ENCODE data around the gene OXER1. TPM values are rescaled to one million over a fixed set of nuclear protein-coding genes. Genes with fewer than 3 reads are reported as not detected.

The OXER1 gene
- total RNA-seq, 1 donor from 2014 or later = 1.9 TPM

DNA sequence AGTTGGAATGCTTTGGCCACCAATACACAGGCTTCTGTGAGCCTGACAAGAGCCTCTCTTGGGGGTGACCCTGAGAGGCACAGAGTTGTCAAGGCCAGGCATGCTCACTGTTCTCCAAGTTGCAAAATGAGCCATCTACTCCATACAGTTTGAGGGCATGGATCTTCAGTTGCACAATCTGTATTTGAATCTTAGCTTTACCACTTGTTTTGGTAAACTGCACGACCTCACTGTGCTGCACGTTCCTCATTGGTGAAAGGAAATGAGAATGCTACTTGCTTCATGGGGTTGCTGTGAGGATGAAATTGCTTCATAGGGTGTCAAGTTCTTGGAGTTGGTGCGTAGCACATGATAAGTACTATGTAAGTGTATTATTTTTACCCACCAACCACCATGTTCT is 40.4 kb upstream of the OXER1 start:
- intact Hi-C loops (cut with micrococcal nuclease) = no loop called here
- no peak for ATAC-seq (ENCODE audit: low read depth)

DNA sequence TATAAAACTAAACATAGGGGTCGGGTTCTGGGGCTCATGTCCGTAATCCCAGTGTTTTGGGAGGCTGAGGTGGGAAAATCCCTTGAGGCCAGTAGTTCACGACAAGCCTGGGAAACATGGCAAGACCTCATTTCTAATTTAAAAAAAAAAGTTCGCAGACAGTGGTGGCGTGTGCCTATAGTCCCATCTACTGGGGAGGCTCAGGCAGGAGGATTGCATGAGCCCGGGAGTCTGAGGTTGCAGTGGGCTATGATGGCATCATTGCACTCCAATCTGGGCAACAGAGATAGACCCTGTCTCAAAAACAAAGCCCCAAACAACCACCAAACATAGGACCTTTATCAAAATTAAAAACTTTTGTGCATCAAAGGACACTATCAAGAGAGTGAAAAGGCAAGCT is 38.2 kb upstream of the OXER1 start:
- Mint-ChIP-seq H3K4me3 (no peak overlapping the region), H3K9me3 (no peaks in the 10 kb centered on the region), H3K4me1 (no peaks in the 10 kb centered on the region), H3K27ac (no peak overlapping the region), H3K36me3 (ENCODE audit: low read depth) (no peaks in the 10 kb centered on the region), H3K27me3 (no peaks in the 10 kb centered on the region)
- ChIA-PET CTCF (no interaction called here), POLR2A (no interaction called here)
- ATAC-seq (ENCODE audit: low read depth) (no peak), DNase-seq (no peak)
- intact Hi-C loops (cut with micrococcal nuclease) = no loop called here
- TF ChIP-seq, protein P1, sequence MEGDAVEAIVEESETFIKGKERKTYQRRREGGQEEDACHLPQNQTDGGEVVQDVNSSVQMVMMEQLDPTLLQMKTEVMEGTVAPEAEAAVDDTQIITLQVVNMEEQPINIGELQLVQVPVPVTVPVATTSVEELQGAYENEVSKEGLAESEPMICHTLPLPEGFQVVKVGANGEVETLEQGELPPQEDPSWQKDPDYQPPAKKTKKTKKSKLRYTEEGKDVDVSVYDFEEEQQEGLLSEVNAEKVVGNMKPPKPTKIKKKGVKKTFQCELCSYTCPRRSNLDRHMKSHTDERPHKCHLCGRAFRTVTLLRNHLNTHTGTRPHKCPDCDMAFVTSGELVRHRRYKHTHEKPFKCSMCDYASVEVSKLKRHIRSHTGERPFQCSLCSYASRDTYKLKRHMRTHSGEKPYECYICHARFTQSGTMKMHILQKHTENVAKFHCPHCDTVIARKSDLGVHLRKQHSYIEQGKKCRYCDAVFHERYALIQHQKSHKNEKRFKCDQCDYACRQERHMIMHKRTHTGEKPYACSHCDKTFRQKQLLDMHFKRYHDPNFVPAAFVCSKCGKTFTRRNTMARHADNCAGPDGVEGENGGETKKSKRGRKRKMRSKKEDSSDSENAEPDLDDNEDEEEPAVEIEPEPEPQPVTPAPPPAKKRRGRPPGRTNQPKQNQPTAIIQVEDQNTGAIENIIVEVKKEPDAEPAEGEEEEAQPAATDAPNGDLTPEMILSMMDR (IDR thresholded peaks at IDR 0.05) = no peak

More for the DNA sequence above, 40.4 kb upstream of the OXER1 start:
- no peaks in the 10 kb centered on the region for H3K27me3 Mint-ChIP-seq
- CTCF ChIA-PET = no interaction called here
- peaks cover 8% of the 10 kb centered on the region for H3K4me1 Mint-ChIP-seq
- no peak for DNase-seq
- POLR2A ChIA-PET = no interaction called here
- no peak overlapping the region for H3K4me3 Mint-ChIP-seq
- H3K36me3 Mint-ChIP-seq (ENCODE audit: low read depth) = no peaks in the 10 kb centered on the region
- H3K27ac Mint-ChIP-seq = no peak overlapping the region
- no peaks in the 10 kb centered on the region for H3K9me3 Mint-ChIP-seq
- TF ChIP-seq, protein P1 (IDR thresholded peaks at IDR 0.05) = no peak

GRCh38 chr2:42801381-42801780 is 37.4 kb upstream of the OXER1 start:
- Mint-ChIP-seq H3K4me3 (no peak overlapping the region), H3K27me3 (no peaks in the 10 kb centered on the region), H3K27ac (no peak overlapping the region), H3K36me3 (ENCODE audit: low read depth) (no peaks in the 10 kb centered on the region), H3K9me3 (no peaks in the 10 kb centered on the region), H3K4me1 (peaks cover 3% of the 10 kb centered on the region)
- ATAC-seq (ENCODE audit: low read depth) (no peak), DNase-seq (no peak)
- POLR2A ChIA-PET = interaction anchor here (0.5 to 2.8 kb wide), 2 partner anchors 8 to 764 kb away, joined by 3 to 15 read pairs; no protein-coding TSS in a partner anchor
- intact Hi-C loops (cut with micrococcal nuclease) = no loop called here
- TF ChIP-seq, protein P1 (IDR thresholded peaks at IDR 0.05) = no peak
- CTCF ChIA-PET = no interaction called here

- ChIA-PET POLR2A (interaction anchor here (0.5 to 2.8 kb wide), 3 partner anchors 9 to 765 kb away, joined by 3 to 15 read pairs (median 3); partner anchors contain the start of gene HAAO), CTCF (no interaction called here)
- Mint-ChIP-seq H3K36me3 (ENCODE audit: low read depth) (no peaks in the 10 kb centered on the region), H3K27me3 (no peaks in the 10 kb centered on the region), H3K4me3 (no peak overlapping the region), H3K4me1 (peaks cover 6% of the 10 kb centered on the region), H3K9me3 (no peaks in the 10 kb centered on the region), H3K27ac (no peak overlapping the region)
- ATAC-seq (ENCODE audit: low read depth) = no peak
- DNase-seq = no peak
- intact Hi-C loops (cut with micrococcal nuclease) = no loop called here
- TF ChIP-seq, protein P1 (IDR thresholded peaks at IDR 0.05) = no peak
Measured at GRCh38 chr2:42800981-42801380, 37.0 kb upstream of the OXER1 start.

GRCh38 chr2:42800461-42800962 is 36.6 kb upstream of the OXER1 start:
- DNase-seq (no peak), ATAC-seq (ENCODE audit: low read depth) (no peak)
- no peak overlapping the region for H3K4me3 Mint-ChIP-seq
- CTCF ChIA-PET = no interaction called here
- TF ChIP-seq, protein P1 (IDR thresholded peaks at IDR 0.05) = no peak
- H3K4me1 Mint-ChIP-seq = peaks cover 10% of the 10 kb centered on the region
- POLR2A ChIA-PET = interaction anchor here (0.5 to 2.8 kb wide), 3 partner anchors 8 to 765 kb away, joined by 3 to 15 read pairs (median 3); partner anchors contain the start of gene HAAO
- no peaks in the 10 kb centered on the region for H3K36me3 Mint-ChIP-seq (ENCODE audit: low read depth)
- no peak overlapping the region for H3K27ac Mint-ChIP-seq
- no peaks in the 10 kb centered on the region for H3K9me3 Mint-ChIP-seq
- no peaks in the 10 kb centered on the region for H3K27me3 Mint-ChIP-seq
- intact Hi-C loops (cut with micrococcal nuclease) = no loop called here
